Calu3 (cell line): ENCODE data around the gene C3orf85. TPM values are rescaled to one million over a fixed set of nuclear protein-coding genes. Genes with fewer than 3 reads are reported as not detected.

Experiments used
- BruUV-seq: library from RNA; stranded (reverse); fragments of 400-500 nt; replicated peaks from 2 replicates; lab custom pipeline; 2021; lab: Mats Ljungman, UMichigan
- CTCF ChIA-PET: fragments of 300-600 bp; sonication (Branson Sonifier 250); formaldehyde crosslinking; loops from one replicate; lab custom pipeline; 2022; ENCODE audit warnings: antibody characterized with exemption; lab: Charles Lee
- DNase-seq: peaks from one replicate; pipeline ENCODE4 v3.0.0; 2022
- H3K27ac Mint-ChIP-seq: one replicate; pipeline ENCODE4 v1.8.0; 2022; ENCODE audit warnings: mixed read lengths; ENCODE audit not compliant: unreplicated experiment
- H3K27me3 Mint-ChIP-seq: one replicate; pipeline ENCODE4 v1.8.0; 2022; ENCODE audit warnings: mixed read lengths; ENCODE audit not compliant: unreplicated experiment
- H3K36me3 Mint-ChIP-seq: one replicate; pipeline ENCODE4 v1.8.0; 2022; ENCODE audit warnings: mild to moderate bottlenecking, moderate library complexity, mixed read lengths; ENCODE audit not compliant: insufficient read depth, unreplicated experiment
- H3K4me1 Mint-ChIP-seq: one replicate; pipeline ENCODE4 v1.8.0; 2022; ENCODE audit warnings: mild to moderate bottlenecking, low read depth, mixed read lengths; ENCODE audit not compliant: unreplicated experiment
- H3K4me3 Mint-ChIP-seq: one replicate; pipeline ENCODE4 v1.8.0; 2022; ENCODE audit warnings: mild to moderate bottlenecking, low read depth, moderate library complexity, mixed read lengths; ENCODE audit not compliant: unreplicated experiment
- H3K9me3 Mint-ChIP-seq: one replicate; pipeline ENCODE4 v1.8.0; 2022; ENCODE audit warnings: low read depth, mixed read lengths; ENCODE audit not compliant: unreplicated experiment
- CTCF ChIP-seq: fragments of 200-600 bp; IDR thresholded peaks from one replicate; pipeline ENCODE4 v1.8.0; 2022; ENCODE audit warnings: antibody characterized with exemption; ENCODE audit not compliant: unreplicated experiment
- intact Hi-C: fragments of 100-400 bp; cut with micrococcal nuclease; formaldehyde crosslinking; loops from one replicate; pipeline ENCODE4 v1.10.0; 2022; ENCODE audit not compliant: unreplicated experiment
- total RNA-seq: library from RNA; stranded (reverse); gene quantifications from 2 replicates; pipeline ENCODE4 v1.2.3, GENCODE V29; 2022

The C3orf85 gene
- total RNA-seq, 1 experiment from 2014 or later: not detected

- no peak for TF ChIP-seq CTCF
- H3K9me3 Mint-ChIP-seq: no peaks in the 10 kb centered on the region
- CTCF ChIA-PET: no interaction called here
- BruUV-seq: no TSS peak
- H3K27ac Mint-ChIP-seq: no peak overlapping the region
- H3K4me1 Mint-ChIP-seq: peaks cover 8% of the 10 kb centered on the region
- no peaks in the 10 kb centered on the region for H3K27me3 Mint-ChIP-seq
- no peaks in the 10 kb centered on the region for H3K36me3 Mint-ChIP-seq
- DNase-seq: no peak
- intact Hi-C loops: no loop called here
- no peak overlapping the region for H3K4me3 Mint-ChIP-seq
Measured at GRCh38 chr3:109114746-109115145, 21.8 kb upstream of the C3orf85 start.

- CTCF ChIA-PET: interaction anchor here (0.7 kb wide), 1 partner anchor 18 kb away, joined by 3 read pairs; no protein-coding TSS in a partner anchor
- no peak overlapping the region for H3K4me3 Mint-ChIP-seq
- peaks cover 8% of the 10 kb centered on the region for H3K4me1 Mint-ChIP-seq
- no peaks in the 10 kb centered on the region for H3K27me3 Mint-ChIP-seq
- DNase-seq: no peak
- no peak for TF ChIP-seq CTCF
- no peaks in the 10 kb centered on the region for H3K36me3 Mint-ChIP-seq
- intact Hi-C loops: no loop called here
- H3K9me3 Mint-ChIP-seq: no peaks in the 10 kb centered on the region
- no peak overlapping the region for H3K27ac Mint-ChIP-seq
- BruUV-seq: no TSS peak
Measured at GRCh38 chr3:109115451-109115850, 21.1 kb upstream of the C3orf85 start.

GRCh38 chr3:109116031-109116430 lies 20.5 kb upstream of the C3orf85 start:
- H3K36me3 Mint-ChIP-seq: no peaks in the 10 kb centered on the region
- peaks cover 8% of the 10 kb centered on the region for H3K4me1 Mint-ChIP-seq
- H3K27ac Mint-ChIP-seq: no peak overlapping the region
- no peaks in the 10 kb centered on the region for H3K9me3 Mint-ChIP-seq
- BruUV-seq: no TSS peak
- intact Hi-C loops: no loop called here
- H3K27me3 Mint-ChIP-seq: no peaks in the 10 kb centered on the region
- no peak for DNase-seq
- no peak for TF ChIP-seq CTCF
- no peak overlapping the region for H3K4me3 Mint-ChIP-seq
- CTCF ChIA-PET: interaction anchor here (0.6 kb wide), 1 partner anchor 182 kb away, joined by 3 read pairs; no protein-coding TSS in a partner anchor

- no TSS peak for BruUV-seq
- intact Hi-C loops: no loop called here
- Mint-ChIP-seq H3K27me3 (no peaks in the 10 kb centered on the region), H3K27ac (no peak within 1 kb of the TSS), H3K4me1 (peaks cover 24% of the 10 kb centered on the region), H3K4me3 (no peak within 1 kb of the TSS), H3K36me3 (no peaks in the 10 kb centered on the region), H3K9me3 (no peaks in the 10 kb centered on the region)
- no peak for TF ChIP-seq CTCF
- CTCF ChIA-PET: no interaction called here
- DNase-seq: no peak
Measured at GRCh38 chr3:109117939-109118338, 18.6 kb upstream of the C3orf85 start, which contains the start of gene MORC1. Gene MORC1 (minus strand): TSS chr3:109118134. CDS start chr3:109118059, 75 bp downstream.
